ENCODE data around the gene ZNF688. TPM values are rescaled to one million over a fixed set of nuclear protein-coding genes. Genes with fewer than 3 reads are reported as not detected.

The ZNF688 gene
- total and polyA plus RNA-seq, 2 of the 13 experiments (the other 11 are each of a cell fraction or from before 2014, with no cell fraction given): 2.4 to 5.4 TPM

DNA sequence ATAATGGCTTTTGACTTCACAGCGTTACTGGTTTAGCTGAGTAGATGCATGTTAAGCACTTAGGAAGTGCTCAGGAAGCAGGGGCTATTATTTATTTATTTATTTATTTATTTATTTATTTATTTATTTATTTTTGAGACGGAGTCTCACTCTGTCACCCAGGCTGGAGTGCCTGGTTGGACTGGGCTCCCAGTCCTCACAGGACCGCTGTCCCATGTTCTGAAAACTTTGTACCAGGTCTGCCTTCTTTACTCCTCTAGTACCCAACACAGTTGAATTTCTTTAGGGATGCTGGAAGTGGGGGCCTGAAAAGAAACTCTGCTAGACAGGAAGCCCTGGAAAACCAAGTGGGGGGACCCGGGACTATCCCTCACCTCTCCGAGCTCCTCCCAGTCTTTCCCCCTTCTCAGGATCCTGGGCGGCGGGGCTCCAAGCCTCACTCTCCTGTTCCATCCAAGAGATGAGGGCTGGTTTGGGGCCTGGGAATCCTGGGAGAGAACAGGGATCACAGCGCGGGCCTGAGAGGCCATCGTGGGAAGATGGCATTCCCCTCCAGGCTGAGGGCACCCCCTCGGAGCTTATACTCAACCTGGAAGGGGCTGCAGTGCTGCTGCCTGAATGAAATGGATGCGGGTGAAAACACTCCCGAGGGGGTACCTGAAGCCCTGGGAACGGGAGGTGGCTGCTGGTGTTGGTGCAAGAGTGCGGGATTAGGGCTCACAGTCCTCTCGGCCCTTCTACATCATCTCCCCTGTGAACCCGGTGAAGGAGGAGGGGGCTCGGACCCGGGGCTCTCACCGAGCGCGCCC is 674 bp downstream of the ZNF688 start (continued):
- TF ChIP-seq FLYWCH1 (CRISPR knock-in tag; IDR thresholded peaks at IDR 0.05) (no peak), KAT2B (IDR thresholded peaks at IDR 0.05; ENCODE audit: borderline replicate concordance, low read depth, low read length) (no peak), SRSF9 (IDR thresholded peaks at IDR 0.05; ENCODE audit: borderline replicate concordance, insufficient read depth, low read depth, low read length, poor library complexity, severe bottlenecking) (no peak), ZNF30 (CRISPR knock-in tag; IDR thresholded peaks at IDR 0.05) (no peak), BCL6 (CRISPR knock-in tag; IDR thresholded peaks at IDR 0.05) (no peak), NR2F2 (IDR thresholded peaks at IDR 0.05; ENCODE audit: borderline replicate concordance, low read depth) (0 out of 2 replicates have a peak, but pooled peaks have one; percentile 12), FOXJ3 (CRISPR knock-in tag; IDR thresholded peaks at IDR 0.05; ENCODE audit: borderline replicate concordance) (no peak), SKI (IDR thresholded peaks at IDR 0.05; ENCODE audit: partially characterized antibody) (no peak), SNAPC2 (CRISPR knock-in tag; IDR thresholded peaks at IDR 0.05) (no peak), HNRNPL (IDR thresholded peaks at IDR 0.05; ENCODE audit: low read depth, low read length) (no peak), NFE2L2 (IDR thresholded peaks at IDR 0.05; ENCODE audit: low read length) (no peak), ZNF292 (CRISPR knock-in tag; IDR thresholded peaks at IDR 0.05; ENCODE audit: borderline replicate concordance, low read depth) (no peak), CCDC6 (CRISPR knock-in tag; IDR thresholded peaks at IDR 0.05) (peak; percentile 61; the same call in 1 of the 2 replicates), ONECUT2 (CRISPR knock-in tag; IDR thresholded peaks at IDR 0.05) (no peak), ZNF136 (CRISPR knock-in tag; IDR thresholded peaks at IDR 0.05; ENCODE audit: low read depth) (no peak), POLR2A (IDR thresholded peaks at IDR 0.05; ENCODE audit: insufficient read depth in 1 of 2, low read depth in 2 of 2, low read length in 2 of 2) (peak in 1 of 2 experiments; percentile 39; a peak in 1 of 4 replicates), JARID2 (CRISPR knock-in tag; IDR thresholded peaks at IDR 0.05; ENCODE audit: insufficient replicate concordance) (no peak), ZNF431 (CRISPR knock-in tag; IDR thresholded peaks at IDR 0.05; ENCODE audit: borderline replicate concordance, low read depth) (no peak; the same call in 1 of the 2 replicates), YEATS2 (CRISPR knock-in tag; IDR thresholded peaks at IDR 0.05; ENCODE audit: borderline replicate concordance) (no peak), TARDBP (CRISPR knock-in tag; IDR thresholded peaks at IDR 0.05) (no peak)
- TF ChIP-seq, protein P1, sequence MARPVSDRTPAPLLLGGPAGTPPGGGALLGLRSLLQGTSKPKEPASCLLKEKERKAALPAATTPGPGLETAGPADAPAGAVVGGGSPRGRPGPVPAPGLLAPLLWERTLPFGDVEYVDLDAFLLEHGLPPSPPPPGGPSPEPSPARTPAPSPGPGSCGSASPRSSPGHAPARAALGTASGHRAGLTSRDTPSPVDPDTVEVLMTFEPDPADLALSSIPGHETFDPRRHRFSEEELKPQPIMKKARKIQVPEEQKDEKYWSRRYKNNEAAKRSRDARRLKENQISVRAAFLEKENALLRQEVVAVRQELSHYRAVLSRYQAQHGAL (CRISPR knock-in tag; IDR thresholded peaks at IDR 0.05; ENCODE audit: not compliant biosample characterization): no peak
- TF ChIP-seq, protein P2, sequence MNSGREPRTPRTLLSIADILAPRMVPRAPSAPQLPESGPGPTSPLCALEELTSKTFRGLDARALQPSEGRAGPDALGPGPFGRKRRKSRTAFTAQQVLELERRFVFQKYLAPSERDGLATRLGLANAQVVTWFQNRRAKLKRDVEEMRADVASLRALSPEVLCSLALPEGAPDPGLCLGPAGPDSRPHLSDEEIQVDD (CRISPR knock-in tag; IDR thresholded peaks at IDR 0.05; ENCODE audit: borderline replicate concordance): no peak
- TF ChIP-seq, protein P3, sequence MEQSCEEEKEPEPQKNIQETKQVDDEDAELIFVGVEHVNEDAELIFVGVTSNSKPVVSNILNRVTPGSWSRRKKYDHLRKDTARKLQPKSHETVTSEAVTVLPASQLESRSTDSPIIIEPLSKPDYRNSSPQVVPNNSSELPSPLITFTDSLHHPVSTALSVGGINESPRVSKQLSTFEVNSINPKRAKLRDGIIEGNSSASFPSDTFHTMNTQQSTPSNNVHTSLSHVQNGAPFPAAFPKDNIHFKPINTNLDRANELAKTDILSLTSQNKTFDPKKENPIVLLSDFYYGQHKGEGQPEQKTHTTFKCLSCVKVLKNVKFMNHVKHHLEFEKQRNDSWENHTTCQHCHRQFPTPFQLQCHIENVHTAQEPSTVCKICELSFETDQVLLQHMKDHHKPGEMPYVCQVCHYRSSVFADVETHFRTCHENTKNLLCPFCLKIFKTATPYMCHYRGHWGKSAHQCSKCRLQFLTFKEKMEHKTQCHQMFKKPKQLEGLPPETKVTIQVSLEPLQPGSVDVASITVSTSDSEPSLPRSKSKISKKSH (CRISPR knock-in tag; IDR thresholded peaks at IDR 0.05; ENCODE audit: borderline replicate concordance): peak; percentile 13; the same call in 1 of the 2 replicates
- TF ChIP-seq, protein P4, sequence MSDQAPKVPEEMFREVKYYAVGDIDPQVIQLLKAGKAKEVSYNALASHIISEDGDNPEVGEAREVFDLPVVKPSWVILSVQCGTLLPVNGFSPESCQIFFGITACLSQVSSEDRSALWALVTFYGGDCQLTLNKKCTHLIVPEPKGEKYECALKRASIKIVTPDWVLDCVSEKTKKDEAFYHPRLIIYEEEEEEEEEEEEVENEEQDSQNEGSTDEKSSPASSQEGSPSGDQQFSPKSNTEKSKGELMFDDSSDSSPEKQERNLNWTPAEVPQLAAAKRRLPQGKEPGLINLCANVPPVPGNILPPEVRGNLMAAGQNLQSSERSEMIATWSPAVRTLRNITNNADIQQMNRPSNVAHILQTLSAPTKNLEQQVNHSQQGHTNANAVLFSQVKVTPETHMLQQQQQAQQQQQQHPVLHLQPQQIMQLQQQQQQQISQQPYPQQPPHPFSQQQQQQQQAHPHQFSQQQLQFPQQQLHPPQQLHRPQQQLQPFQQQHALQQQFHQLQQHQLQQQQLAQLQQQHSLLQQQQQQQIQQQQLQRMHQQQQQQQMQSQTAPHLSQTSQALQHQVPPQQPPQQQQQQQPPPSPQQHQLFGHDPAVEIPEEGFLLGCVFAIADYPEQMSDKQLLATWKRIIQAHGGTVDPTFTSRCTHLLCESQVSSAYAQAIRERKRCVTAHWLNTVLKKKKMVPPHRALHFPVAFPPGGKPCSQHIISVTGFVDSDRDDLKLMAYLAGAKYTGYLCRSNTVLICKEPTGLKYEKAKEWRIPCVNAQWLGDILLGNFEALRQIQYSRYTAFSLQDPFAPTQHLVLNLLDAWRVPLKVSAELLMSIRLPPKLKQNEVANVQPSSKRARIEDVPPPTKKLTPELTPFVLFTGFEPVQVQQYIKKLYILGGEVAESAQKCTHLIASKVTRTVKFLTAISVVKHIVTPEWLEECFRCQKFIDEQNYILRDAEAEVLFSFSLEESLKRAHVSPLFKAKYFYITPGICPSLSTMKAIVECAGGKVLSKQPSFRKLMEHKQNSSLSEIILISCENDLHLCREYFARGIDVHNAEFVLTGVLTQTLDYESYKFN (CRISPR knock-in tag; conservative IDR thresholded peaks at IDR 0.05): 0 out of 2 replicates have a peak, but pooled peaks have one; percentile 3

Data from HepG2 (cell line).